Lower leg skin (tissue), 4 donors: Measurements from ENCODE around the gene NCDN. TPM values are rescaled to one million over a fixed set of nuclear protein-coding genes. Genes with fewer than 3 reads are reported as not detected.

Experiments used
- DNase-seq, 2 donors: peaks; one replicate each; pipeline ENCODE4 v3.0.0-alpha.2; 2019; ENCODE audit warnings: low spot score in 2 of 2
- H3K4me3 ChIP-seq: fragments of 200-600 bp; sonication (generic); 2 replicates; pipeline ENCODE4 v1.5.1; 2017; ENCODE audit warnings: mild to moderate bottlenecking, low read depth; ENCODE audit not compliant: poor library complexity, severe bottlenecking
- POLR2A ChIP-seq, 2 donors: fragments of 450-650 bp; IDR thresholded peaks; one replicate each; pipeline ENCODE4 v1.6.1; 2016 to 2017; ENCODE audit warnings: antibody characterized with exemption in 2 of 2, mild to moderate bottlenecking in 1 of 2, moderate library complexity in 1 of 2
- WGBS, 2 donors: methylation state at CpG; one replicate each; pipeline ENCODE4 v1.1.5; 2018; 5-methylcytosine and 5-hydroxymethylcytosine counted together
- intact Hi-C: fragments of 100-400 bp; cut with DNase I; formaldehyde crosslinking; loops from one replicate; pipeline ENCODE4 v1.15.0; 2023; ENCODE audit warnings: low total_unique reads
- total RNA-seq, 4 donors: library from RNA; depleted of rRNA; stranded (reverse); fragments of >200 nt; gene quantifications; one replicate each; pipeline ENCODE4 v1.1.0, GENCODE V29; 2016
- TF ChIP-seq, protein P1 (sequence below), 3 donors: fragments of 450-650 bp; IDR thresholded peaks; one replicate each; pipeline ENCODE4 v1.5.1; 2016; ENCODE audit warnings: antibody characterized with exemption in 3 of 3, mild to moderate bottlenecking in 3 of 3, moderate library complexity in 2 of 3

Gene NCDN
- total RNA-seq, 4 donors from 2014 or later, result 13.7 to 18.4 (median 16.1) TPM

DNA sequence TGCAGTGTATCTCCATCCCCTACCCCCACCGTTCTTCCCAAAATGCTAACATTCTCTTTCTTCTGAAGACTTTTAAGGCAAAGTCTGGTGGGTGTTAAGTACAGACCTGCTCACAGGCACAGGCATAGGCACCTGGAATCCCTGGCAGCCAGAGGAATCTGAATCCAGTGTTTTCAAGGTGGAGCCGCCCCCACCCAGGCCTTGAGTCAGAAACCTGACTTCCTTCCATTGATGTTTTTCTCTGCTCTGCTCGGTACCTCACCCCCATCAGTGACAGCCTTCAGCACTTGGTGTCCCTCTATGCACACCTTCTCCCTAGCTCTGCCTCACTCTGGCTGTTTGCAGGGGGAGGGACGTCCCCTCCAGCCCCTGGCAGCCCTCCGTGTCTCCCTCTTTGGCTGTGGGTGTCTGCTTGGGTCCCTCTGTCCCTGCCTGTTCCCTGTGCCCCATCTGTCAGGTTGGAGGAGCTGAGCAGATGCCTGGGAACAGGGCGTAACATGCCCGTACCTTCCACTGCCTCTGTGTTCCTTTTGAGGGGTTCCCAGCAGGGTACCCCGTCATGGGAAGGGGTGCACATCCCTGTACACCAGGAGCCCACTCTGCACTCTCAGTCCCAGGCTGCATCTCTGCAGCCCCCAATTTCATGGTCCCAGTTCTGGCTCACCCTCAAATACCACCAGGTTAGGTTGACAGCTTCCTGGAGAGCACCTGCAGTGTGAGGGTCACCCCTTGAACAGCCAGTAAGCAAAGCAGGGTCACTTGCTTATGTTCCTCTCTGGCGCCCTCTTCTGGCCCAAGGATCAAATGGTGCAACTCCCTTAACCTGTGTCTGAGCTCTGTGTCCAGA lies 6.7 kb downstream of the NCDN start:
- no peak overlapping the region for H3K4me3 ChIP-seq
- TF ChIP-seq POLR2A (IDR thresholded peaks at IDR 0.05), result no peak
- TF ChIP-seq, protein P1, sequence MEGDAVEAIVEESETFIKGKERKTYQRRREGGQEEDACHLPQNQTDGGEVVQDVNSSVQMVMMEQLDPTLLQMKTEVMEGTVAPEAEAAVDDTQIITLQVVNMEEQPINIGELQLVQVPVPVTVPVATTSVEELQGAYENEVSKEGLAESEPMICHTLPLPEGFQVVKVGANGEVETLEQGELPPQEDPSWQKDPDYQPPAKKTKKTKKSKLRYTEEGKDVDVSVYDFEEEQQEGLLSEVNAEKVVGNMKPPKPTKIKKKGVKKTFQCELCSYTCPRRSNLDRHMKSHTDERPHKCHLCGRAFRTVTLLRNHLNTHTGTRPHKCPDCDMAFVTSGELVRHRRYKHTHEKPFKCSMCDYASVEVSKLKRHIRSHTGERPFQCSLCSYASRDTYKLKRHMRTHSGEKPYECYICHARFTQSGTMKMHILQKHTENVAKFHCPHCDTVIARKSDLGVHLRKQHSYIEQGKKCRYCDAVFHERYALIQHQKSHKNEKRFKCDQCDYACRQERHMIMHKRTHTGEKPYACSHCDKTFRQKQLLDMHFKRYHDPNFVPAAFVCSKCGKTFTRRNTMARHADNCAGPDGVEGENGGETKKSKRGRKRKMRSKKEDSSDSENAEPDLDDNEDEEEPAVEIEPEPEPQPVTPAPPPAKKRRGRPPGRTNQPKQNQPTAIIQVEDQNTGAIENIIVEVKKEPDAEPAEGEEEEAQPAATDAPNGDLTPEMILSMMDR (IDR thresholded peaks at IDR 0.05), result no peak
- DNase-seq, result peak; percentile 69 to 96
- intact Hi-C loops, result loop anchor here (5.0 kb wide), 1 partner anchor 208 kb away; no protein-coding TSS in a partner anchor
- 45 to 53% methylated on average over 9 of the region's 9 CpGs for WGBS, 2 donors

DNA sequence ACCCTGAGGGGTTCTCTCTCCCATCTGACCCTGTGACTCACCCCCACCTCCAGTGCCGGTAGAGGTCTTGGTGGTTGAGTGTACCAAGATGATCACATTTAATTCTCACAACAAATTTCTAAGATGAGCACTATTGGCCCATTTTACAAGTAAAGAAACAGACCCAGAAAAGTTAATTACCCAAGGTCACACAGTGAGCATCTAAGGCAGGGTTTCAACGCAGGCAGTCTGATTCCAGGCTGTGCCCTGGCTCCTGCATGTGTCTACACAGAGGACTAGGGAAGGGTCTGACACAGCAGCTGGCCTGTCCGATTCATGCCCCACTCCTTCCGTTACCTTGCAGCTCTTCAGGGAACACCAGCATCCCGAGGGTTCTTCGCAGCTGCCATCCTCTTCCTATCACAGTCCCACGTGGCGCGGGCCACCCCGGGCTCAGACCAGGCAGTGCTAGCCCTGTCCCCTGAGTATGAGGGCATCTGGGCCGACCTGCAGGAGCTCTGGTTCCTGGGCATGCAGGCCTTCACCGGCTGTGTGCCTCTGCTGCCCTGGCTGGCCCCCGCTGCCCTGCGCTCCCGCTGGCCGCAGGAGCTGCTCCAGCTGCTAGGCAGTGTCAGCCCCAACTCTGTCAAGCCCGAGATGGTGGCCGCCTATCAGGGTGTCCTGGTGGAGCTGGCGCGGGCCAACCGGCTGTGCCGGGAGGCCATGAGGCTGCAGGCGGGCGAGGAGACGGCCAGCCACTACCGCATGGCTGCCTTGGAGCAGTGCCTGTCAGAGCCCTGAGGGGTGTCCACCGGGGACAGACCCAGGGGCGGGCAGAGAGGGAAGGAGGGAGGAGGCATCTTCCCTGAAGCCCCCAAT lies 7.5 kb downstream of the NCDN start:
- H3K4me3 ChIP-seq, result no peak overlapping the region
- WGBS, 2 donors, result 80 to 92% methylated on average over 11 to 27 of the region's 28 CpGs
- intact Hi-C loops, result loop anchor here (5.0 kb wide), 2 partner anchors 162 to 207 kb away; no protein-coding TSS in a partner anchor
- DNase-seq, result no peak
- TF ChIP-seq POLR2A (IDR thresholded peaks at IDR 0.05), result no peak
- TF ChIP-seq, protein P1 (IDR thresholded peaks at IDR 0.05), result no peak

DNA sequence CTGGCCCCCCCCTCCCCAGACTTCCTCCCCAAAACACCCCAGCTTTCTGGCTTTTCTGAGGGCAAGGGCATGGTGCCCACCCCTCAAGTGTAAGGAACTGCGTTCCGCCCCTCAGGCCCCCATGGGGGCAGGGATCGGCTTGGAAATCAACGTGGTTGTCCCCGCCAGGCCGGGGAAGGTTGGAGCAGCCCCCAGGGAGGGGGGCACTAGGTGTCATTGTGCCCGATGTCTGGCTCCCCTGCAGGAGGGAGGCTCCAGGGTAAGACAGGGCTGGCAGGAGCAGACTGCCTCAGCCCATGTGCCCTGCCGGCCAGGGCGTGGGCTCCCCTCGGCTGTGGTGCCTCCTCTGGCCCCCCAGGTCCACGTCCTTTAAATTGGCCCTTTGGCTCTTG lies 8.1 kb downstream of the NCDN start:
- DNase-seq, result no peak
- TF ChIP-seq POLR2A (IDR thresholded peaks at IDR 0.05), result no peak
- TF ChIP-seq, protein P1 (IDR thresholded peaks at IDR 0.05), result no peak
- intact Hi-C loops, result loop anchor here (5.0 kb wide), 1 partner anchor 162 kb away; no protein-coding TSS in a partner anchor
- no peak overlapping the region for H3K4me3 ChIP-seq
- WGBS, 2 donors, result 93 to 95% methylated on average over 10 to 11 of the region's 11 CpGs

DNA sequence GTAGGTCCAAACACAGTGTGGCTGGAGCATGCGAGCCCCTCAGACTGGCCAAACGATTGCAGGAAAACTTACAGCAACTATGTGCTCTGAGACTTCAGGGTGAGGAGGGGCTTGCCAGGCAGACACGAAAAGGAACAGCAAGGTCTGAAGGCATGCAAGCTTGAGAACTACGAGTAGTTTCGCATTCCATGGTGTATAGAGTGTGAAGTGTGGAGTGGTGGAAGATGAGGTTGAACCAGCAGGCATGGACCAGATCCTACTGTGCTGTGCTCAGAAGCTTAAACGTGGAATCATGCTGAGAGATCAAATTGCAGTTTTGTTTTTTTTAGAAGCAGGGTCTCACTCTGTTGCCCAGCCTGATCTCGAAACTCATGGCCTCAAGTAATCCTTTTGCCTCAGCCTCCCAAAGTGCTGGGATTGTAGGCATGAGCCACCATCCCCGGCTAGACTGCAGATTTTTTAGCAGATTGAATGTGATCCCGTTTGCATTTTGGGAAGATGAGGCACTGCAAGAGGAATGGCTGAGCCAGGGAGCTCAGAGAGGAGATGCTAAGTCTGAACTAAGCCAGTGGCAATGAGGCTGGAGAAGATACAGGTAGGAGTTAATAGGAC lies 10.5 kb downstream of the NCDN start:
- no peak for TF ChIP-seq POLR2A (IDR thresholded peaks at IDR 0.05)
- TF ChIP-seq, protein P1 (IDR thresholded peaks at IDR 0.05), result no peak
- 76 to 79% methylated on average over 9 of the region's 9 CpGs for WGBS, 2 donors
- no peak for DNase-seq
- intact Hi-C loops, result loop anchor here (5.0 kb wide), 1 partner anchor 159 kb away; no protein-coding TSS in a partner anchor
- H3K4me3 ChIP-seq, result no peak overlapping the region

DNA sequence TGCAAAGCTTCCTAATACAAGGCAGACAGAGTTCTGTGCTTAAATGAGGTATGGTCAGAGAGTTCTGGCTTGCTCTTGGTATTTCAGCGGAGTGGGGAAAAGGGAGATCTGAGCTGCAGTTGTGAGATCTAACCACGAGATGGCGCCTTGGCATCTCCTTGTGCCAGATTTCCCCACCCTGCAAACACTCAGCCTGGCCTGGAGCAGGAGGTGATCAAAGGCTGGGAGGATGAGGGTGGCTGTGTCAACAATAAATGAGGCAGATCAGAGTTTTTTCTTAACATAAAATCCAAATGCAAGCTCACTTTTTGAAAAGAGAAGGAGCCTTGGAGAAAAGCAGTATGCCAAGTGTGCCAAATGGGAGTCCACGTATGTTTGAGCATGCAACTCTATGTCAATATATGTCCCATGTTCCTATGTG lies 11.4 kb downstream of the NCDN start:
- DNase-seq, result peak in 1 of 2 donors; percentile 54
- no peak overlapping the region for H3K4me3 ChIP-seq
- WGBS, 2 donors, result 21 to 22% methylated on average over 4 of the region's 4 CpGs
- no peak for TF ChIP-seq POLR2A (IDR thresholded peaks at IDR 0.05)
- TF ChIP-seq, protein P1 (IDR thresholded peaks at IDR 0.05), result peak in 1 of 3 donors; percentile 65
- intact Hi-C loops, result loop anchor here (5.0 kb wide), 1 partner anchor 158 kb away; no protein-coding TSS in a partner anchor
